Urothelium cell line (cell line): ENCODE results near the gene TXN.
"Not testable (repeated sequence)": the region's sequence is repeated elsewhere in the genome, so short reads cannot be mapped to it uniquely, and the experiment has no call there.

Experiments used
- DNase-seq: peaks from one replicate; pipeline ENCODE4 v3.0.0; 2011; ENCODE audit warnings: low spot score, mixed read lengths
- FAIRE-seq: peaks from 2 replicates; lab custom pipeline; 2011; peaks lifted over from hg19 to GRCh38; lab: Jason Lieb, UNC

TXN gene

GRCh38 chr9:110257956-110258355 is 1.6 kb upstream of the TXN start:
- FAIRE-seq (no peak), DNase-seq (no peak)

- DNase-seq = no peak
- no peak for FAIRE-seq
Observed at GRCh38 chr9:110257097-110257841, 962 bp upstream of the TXN start.

- peak; percentile 54 for DNase-seq
- no peak for FAIRE-seq
Observed at GRCh38 chr9:110255463-110256379, 586 bp downstream of the TXN start.

- DNase-seq (no peak), FAIRE-seq (no peak)
Observed at GRCh38 chr9:110255034-110255462, 1.3 kb downstream of the TXN start.

GRCh38 chr9:110254500-110254899 is 1.8 kb downstream of the TXN start:
- FAIRE-seq (no peak), DNase-seq (no peak)

GRCh38 chr9:110252509-110253139 is 3.7 kb downstream of the TXN start:
- FAIRE-seq = no peak
- no peak for DNase-seq

GRCh38 chr9:110251770-110252169 is 4.5 kb downstream of the TXN start:
- FAIRE-seq, DNase-seq: not testable (repeated sequence)

- FAIRE-seq = no peak
- no peak for DNase-seq
Observed at GRCh38 chr9:110251212-110251611, 5.1 kb downstream of the TXN start.

GRCh38 chr9:110249603-110250002 is 6.7 kb downstream of the TXN start:
- FAIRE-seq = no peak

GRCh38 chr9:110248361-110248760 is 7.9 kb downstream of the TXN start:
- DNase-seq = no peak
- FAIRE-seq = no peak

More at GRCh38 chr9:110249603-110250002, 6.7 kb downstream of the TXN start:
- no peak for DNase-seq

GRCh38 chr9:110246214-110246613 is 10.1 kb downstream of the TXN start:
- FAIRE-seq (no peak), DNase-seq (no peak)

- no peak for DNase-seq
- FAIRE-seq = no peak
Observed at GRCh38 chr9:110244616-110245015, 11.7 kb downstream of the TXN start.

- FAIRE-seq (no peak), DNase-seq (no peak)
Observed at GRCh38 chr9:110241858-110242321, 14.4 kb downstream of the TXN start.

- DNase-seq (no peak), FAIRE-seq (no peak)
Observed at GRCh38 chr9:110241260-110241857, 14.9 kb downstream of the TXN start.

GRCh38 chr9:110240198-110240597 is 16.1 kb downstream of the TXN start:
- no peak for FAIRE-seq
- no peak for DNase-seq

GRCh38 chr9:110228321-110228720 is 28.0 kb downstream of the TXN start:
- no peak for FAIRE-seq

GRCh38 chr9:110224583-110224982 is 31.7 kb downstream of the TXN start:
- DNase-seq = no peak
- no peak for FAIRE-seq

More at GRCh38 chr9:110228321-110228720, 28.0 kb downstream of the TXN start:
- DNase-seq = no peak

GRCh38 chr9:110220809-110221208 is 35.5 kb downstream of the TXN start:
- DNase-seq (no peak), FAIRE-seq (no peak)

GRCh38 chr9:110217656-110218099 is 38.6 kb downstream of the TXN start:
- DNase-seq = peak; percentile 16

GRCh38 chr9:110214586-110215355 is 41.5 kb downstream of the TXN start:
- no peak for DNase-seq
- FAIRE-seq = no peak

More at GRCh38 chr9:110217656-110218099, 38.6 kb downstream of the TXN start:
- no peak for FAIRE-seq
